Thyroid gland (tissue), 4 donors: ENCODE results near the gene CCDC60. TPM values are rescaled to one million over a fixed set of nuclear protein-coding genes. Genes with fewer than 3 reads are reported as not detected.

Experiments
- DNase-seq, 2 donors: peaks; one replicate each; pipeline ENCODE4 v3.0.0-alpha.2; 2019
- H3K27ac ChIP-seq, 3 donors: fragments of 200-600 bp; sonication (generic); 1 replicate in 2 of 3; 2 replicates in 1 of 3; pipeline ENCODE4 v1.5.1; 2016 to 2019; ENCODE audit warnings: mild to moderate bottlenecking in 1 of 3, moderate library complexity in 1 of 3
- H3K27me3 ChIP-seq: fragments of 200-600 bp; sonication (generic); one replicate; pipeline ENCODE4 v1.5.1; 2019
- H3K36me3 ChIP-seq, 2 donors: fragments of 200-600 bp; sonication (generic); one replicate each; pipeline ENCODE4 v1.5.1; 2016 to 2019
- H3K4me1 ChIP-seq, 2 donors: fragments of 200-600 bp; sonication (generic); one replicate each; pipeline ENCODE4 v1.5.1; 2017 to 2019
- H3K4me3 ChIP-seq, 3 donors: fragments of 200-600 bp; sonication (generic); replicated peaks in 1 of 3; 1 replicate in 2 of 3; 2 replicates in 1 of 3; pipeline ENCODE4 v1.5.1; 2016; ENCODE audit warnings: mild to moderate bottlenecking in 1 of 3
- H3K9me3 ChIP-seq: fragments of 200-600 bp; sonication (generic); one replicate; pipeline ENCODE4 v1.5.1; 2017
- CTCF ChIP-seq, 6 experiments: fragments of 200-600 bp in 3 of 6; fragments of 450-650 bp in 3 of 6; sonication (generic) in 3 of 6; IDR thresholded peaks; one replicate each; pipeline ENCODE4 v1.5.1; 2016 to 2019; ENCODE audit warnings: antibody characterized with exemption in 6 of 6, mild to moderate bottlenecking in 2 of 6, inconsistent platforms in 1 of 6, moderate library complexity in 1 of 6
- POLR2A ChIP-seq, 2 donors: fragments of 450-650 bp; IDR thresholded peaks; one replicate each; pipeline ENCODE4 v1.6.1; 2017; ENCODE audit warnings: antibody characterized with exemption in 2 of 2, mild to moderate bottlenecking in 2 of 2, moderate library complexity in 1 of 2
- WGBS, 2 donors: methylation state at CpG; one replicate each; pipeline ENCODE4 v1.1.5; 2017; 5-methylcytosine and 5-hydroxymethylcytosine counted together
- intact Hi-C: fragments of 100-400 bp; cut with DNase I; formaldehyde crosslinking; loops from one replicate; pipeline ENCODE4 v1.15.1; 2023
- total RNA-seq, 4 donors: library from RNA; depleted of rRNA; stranded (reverse); fragments of >200 nt; gene quantifications; one replicate each; pipeline ENCODE4 v1.2.3, GENCODE V29; 2016

Gene CCDC60
- total RNA-seq, 4 donors from 2014 or later, result not detected

- Histone ChIP-seq H3K27me3 (no peaks in the 10 kb centered on the region), H3K9me3 (no peaks in the 10 kb centered on the region), H3K4me1 (no peaks in the 10 kb centered on the region), H3K36me3 (no peaks in the 10 kb centered on the region), H3K27ac (no peak overlapping the region), H3K4me3 (no peak overlapping the region)
- 56 to 66% methylated on average over 3 of the region's 3 CpGs for WGBS, 2 donors
- intact Hi-C loops, result loop anchor here (5.0 to 10.0 kb wide), 2 partner anchors 101 to 198 kb away; no protein-coding TSS in a partner anchor
- TF ChIP-seq CTCF (IDR thresholded peaks at IDR 0.05), result no peak
- no peak for DNase-seq
Observed at GRCh38 chr12:119446459-119446858, 111.9 kb downstream of the CCDC60 start.

GRCh38 chr12:119447126-119447525 is 112.6 kb downstream of the CCDC60 start:
- Histone ChIP-seq H3K27ac (no peak overlapping the region), H3K4me3 (no peak overlapping the region), H3K9me3 (no peaks in the 10 kb centered on the region), H3K36me3 (no peaks in the 10 kb centered on the region), H3K27me3 (no peaks in the 10 kb centered on the region), H3K4me1 (no peaks in the 10 kb centered on the region)
- intact Hi-C loops, result loop anchor here (5.0 to 10.0 kb wide), 2 partner anchors 100 to 198 kb away; no protein-coding TSS in a partner anchor
- 51 to 53% methylated on average over 7 of the region's 7 CpGs for WGBS, 2 donors
- no peak for DNase-seq
- TF ChIP-seq POLR2A (IDR thresholded peaks at IDR 0.05) (no peak), CTCF (IDR thresholded peaks at IDR 0.05) (no peak)

GRCh38 chr12:119447618-119448017 is 113.1 kb downstream of the CCDC60 start:
- intact Hi-C loops, result loop anchor here (5.0 to 10.0 kb wide), 2 partner anchors 100 to 197 kb away; no protein-coding TSS in a partner anchor
- H3K9me3 ChIP-seq, result no peaks in the 10 kb centered on the region
- 70 to 81% methylated on average over 8 of the region's 8 CpGs for WGBS, 2 donors
- no peaks in the 10 kb centered on the region for H3K4me1 ChIP-seq
- H3K27me3 ChIP-seq, result no peaks in the 10 kb centered on the region
- no peak overlapping the region for H3K4me3 ChIP-seq
- H3K36me3 ChIP-seq, result no peaks in the 10 kb centered on the region
- no peak overlapping the region for H3K27ac ChIP-seq
- DNase-seq, result no peak
- no peak for TF ChIP-seq CTCF (IDR thresholded peaks at IDR 0.05)
- TF ChIP-seq POLR2A (IDR thresholded peaks at IDR 0.05), result no peak

GRCh38 chr12:119448611-119449131 is 114.1 kb downstream of the CCDC60 start:
- no peak for DNase-seq
- H3K4me3 ChIP-seq, result no peak overlapping the region
- H3K27ac ChIP-seq, result no peak overlapping the region
- no peaks in the 10 kb centered on the region for H3K4me1 ChIP-seq
- intact Hi-C loops, result loop anchor here (5.0 to 10.0 kb wide), 2 partner anchors 99 to 196 kb away; no protein-coding TSS in a partner anchor
- H3K36me3 ChIP-seq, result no peaks in the 10 kb centered on the region
- 59 to 62% methylated on average over 5 of the region's 5 CpGs for WGBS, 2 donors
- H3K9me3 ChIP-seq, result no peaks in the 10 kb centered on the region
- TF ChIP-seq CTCF (IDR thresholded peaks at IDR 0.05), result no peak
- no peak for TF ChIP-seq POLR2A (IDR thresholded peaks at IDR 0.05)
- H3K27me3 ChIP-seq, result no peaks in the 10 kb centered on the region

GRCh38 chr12:119450771-119451170 is 116.2 kb downstream of the CCDC60 start:
- no peaks in the 10 kb centered on the region for H3K27me3 ChIP-seq
- no peak overlapping the region for H3K27ac ChIP-seq
- no peak overlapping the region for H3K4me3 ChIP-seq
- H3K9me3 ChIP-seq, result no peaks in the 10 kb centered on the region
- TF ChIP-seq POLR2A (IDR thresholded peaks at IDR 0.05), result no peak
- no peak for TF ChIP-seq CTCF (IDR thresholded peaks at IDR 0.05)
- intact Hi-C loops, result no loop called here
- no peak for DNase-seq
- no peaks in the 10 kb centered on the region for H3K4me1 ChIP-seq
- 86 to 90% methylated on average over 7 of the region's 7 CpGs for WGBS, 2 donors
- H3K36me3 ChIP-seq, result no peaks in the 10 kb centered on the region
